ENCODE measurements around the gene FZD10. TPM values are rescaled to one million over a fixed set of nuclear protein-coding genes. Genes with fewer than 3 reads are reported as not detected.

FZD10 gene
- total and polyA plus RNA-seq, 2 of the 13 experiments (the other 11 are each of a cell fraction or from before 2014, with no cell fraction given): not detected

DNA sequence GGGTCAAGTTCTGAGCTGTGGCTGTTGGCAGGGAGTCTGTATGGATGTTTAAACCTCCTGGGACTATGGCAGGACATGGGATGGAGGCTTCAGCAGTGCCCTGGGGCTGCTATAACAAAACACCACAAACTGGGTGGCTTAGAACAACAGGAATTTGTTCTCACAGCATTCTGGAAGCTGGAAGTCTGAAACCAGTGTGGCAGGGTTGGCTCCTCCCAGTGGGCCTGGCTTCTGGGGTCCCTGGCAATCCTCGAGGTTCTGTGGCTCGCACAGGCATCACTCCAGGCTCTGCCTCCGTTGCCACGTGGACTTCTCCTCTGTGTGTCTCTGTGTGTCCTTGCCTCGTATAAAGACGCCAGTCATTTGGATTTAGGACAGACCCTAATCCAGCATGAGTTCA lies 39.9 kb downstream of the FZD10 start:
- Histone ChIP-seq H3K9me3 (ENCODE audit: low read length) (no peaks in the 10 kb centered on the region), H3K79me2 (ENCODE audit: insufficient read depth, low read length) (no peaks in the 10 kb centered on the region), H3K27me3 (ENCODE audit: control insufficient read depth in 1 of 2, insufficient read depth in 2 of 2, low read length in 2 of 2) (peaks cover 3 to 14% of the 10 kb centered on the region in 2 experiments; a peak in 3 of 5 replicates), H4K20me1 (ENCODE audit: insufficient read depth, low read length) (no peaks in the 10 kb centered on the region), H3K36me3 (replicated peaks in 1 of 2; ENCODE audit: control insufficient read depth in 1 of 2, insufficient read depth in 2 of 2, low read length in 2 of 2) (no peaks in the 10 kb centered on the region), H2AFZ (ENCODE audit: low read length) (no peak overlapping the region), H3K4me3 (replicated peaks in 1 of 3; ENCODE audit: insufficient read depth in 1 of 3, low read depth in 2 of 3, low read length in 3 of 3) (no peak overlapping the region), H3K9ac (ENCODE audit: insufficient read depth, low read depth, low read length) (no peak overlapping the region), H3K4me1 (ENCODE audit: insufficient read depth, low read length) (no peaks in the 10 kb centered on the region), H3K27ac (ENCODE audit: extremely low read length, insufficient read depth, low read length) (no peak overlapping the region), H3K4me2 (ENCODE audit: low read depth, low read length) (no peak overlapping the region)
- DNase-seq (ENCODE audit: low spot score) (no peak), FAIRE-seq (no peak), ATAC-seq (no peak)
- POLR2A ChIA-PET: no interaction called here
- WGBS (ENCODE audit: low lambda C conversion rate): 7% methylated on average over 5 of the region's 6 CpGs
- TF ChIP-seq MEIS2 (CRISPR knock-in tag; IDR thresholded peaks at IDR 0.05): no peak
- no TSS peak for BruUV-seq (replicated peaks)
- CTCF ChIA-PET (ENCODE audit: low intra/inter-chr PET ratio, low total read pairs): no interaction called here
- in situ Hi-C loops (cut with HindIII; ENCODE audit: extremely low pct_ligation_motif_present, low pct_unique_long_range_greater_than_20kb): no loop called here
- intact Hi-C loops (cut with micrococcal nuclease; ENCODE audit: unreplicated experiment): no loop called here

DNA sequence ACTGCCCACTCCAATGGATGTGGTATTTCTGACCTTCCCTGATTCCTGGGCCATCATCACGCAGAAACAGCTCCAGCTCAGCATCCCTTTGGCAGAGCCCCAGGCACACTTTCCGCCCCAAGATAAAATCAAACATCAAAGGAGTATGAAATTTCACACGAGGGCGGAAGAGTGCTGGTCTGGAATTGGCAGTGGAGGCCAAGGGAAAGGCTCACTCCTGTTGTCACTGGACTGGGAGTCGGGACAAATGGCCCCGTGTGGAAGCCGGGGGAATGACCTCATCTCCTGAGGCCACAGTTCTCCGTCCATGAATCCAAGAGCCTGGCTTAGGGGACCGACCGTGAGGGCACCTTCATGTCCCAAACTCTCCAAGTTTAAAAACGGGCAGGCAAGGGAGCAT lies 40.9 kb downstream of the FZD10 start:
- ATAC-seq: no peak
- Histone ChIP-seq H3K36me3 (replicated peaks in 1 of 2; ENCODE audit: control insufficient read depth in 1 of 2, insufficient read depth in 2 of 2, low read length in 2 of 2) (no peaks in the 10 kb centered on the region), H3K27me3 (ENCODE audit: control insufficient read depth in 1 of 2, insufficient read depth in 2 of 2, low read length in 2 of 2) (peaks cover 3 to 14% of the 10 kb centered on the region in 2 experiments; a peak in 3 of 5 replicates), H3K9ac (ENCODE audit: insufficient read depth, low read depth, low read length) (no peak overlapping the region), H4K20me1 (ENCODE audit: insufficient read depth, low read length) (no peaks in the 10 kb centered on the region), H3K4me2 (ENCODE audit: low read depth, low read length) (no peak overlapping the region), H2AFZ (ENCODE audit: low read length) (no peak overlapping the region), H3K79me2 (ENCODE audit: insufficient read depth, low read length) (no peaks in the 10 kb centered on the region), H3K27ac (ENCODE audit: extremely low read length, insufficient read depth, low read length) (no peak overlapping the region), H3K4me3 (replicated peaks in 1 of 3; ENCODE audit: insufficient read depth in 1 of 3, low read depth in 2 of 3, low read length in 3 of 3) (no peak overlapping the region), H3K9me3 (ENCODE audit: low read length) (no peaks in the 10 kb centered on the region), H3K4me1 (ENCODE audit: insufficient read depth, low read length) (no peaks in the 10 kb centered on the region)
- no peak for FAIRE-seq
- intact Hi-C loops (cut with micrococcal nuclease; ENCODE audit: unreplicated experiment): no loop called here
- DNase-seq (ENCODE audit: low spot score): no peak
- no TSS peak for BruUV-seq (replicated peaks)
- ChIA-PET POLR2A (no interaction called here), CTCF (ENCODE audit: low intra/inter-chr PET ratio, low total read pairs) (no interaction called here)
- in situ Hi-C loops (cut with HindIII; ENCODE audit: extremely low pct_ligation_motif_present, low pct_unique_long_range_greater_than_20kb): no loop called here
- 29% methylated on average over 7 of the region's 11 CpGs for WGBS (ENCODE audit: low lambda C conversion rate)
- TF ChIP-seq ZNF30 (CRISPR knock-in tag; IDR thresholded peaks at IDR 0.05) (no peak), NONO (IDR thresholded peaks at IDR 0.05) (no peak), NONO (CRISPR knock-in tag; conservative IDR thresholded peaks at IDR 0.05) (no peak), ZNF563 (CRISPR knock-in tag; IDR thresholded peaks at IDR 0.05) (no peak), YY1 (IDR thresholded peaks at IDR 0.05; ENCODE audit: insufficient read depth, insufficient replicate concordance, low read depth, low read length) (no peak), KDM6A (CRISPR knock-in tag; IDR thresholded peaks at IDR 0.05; ENCODE audit: low read depth) (no peak), PHB2 (IDR thresholded peaks at IDR 0.05; ENCODE audit: partially characterized antibody) (no peak)
- TF ChIP-seq, protein P1, sequence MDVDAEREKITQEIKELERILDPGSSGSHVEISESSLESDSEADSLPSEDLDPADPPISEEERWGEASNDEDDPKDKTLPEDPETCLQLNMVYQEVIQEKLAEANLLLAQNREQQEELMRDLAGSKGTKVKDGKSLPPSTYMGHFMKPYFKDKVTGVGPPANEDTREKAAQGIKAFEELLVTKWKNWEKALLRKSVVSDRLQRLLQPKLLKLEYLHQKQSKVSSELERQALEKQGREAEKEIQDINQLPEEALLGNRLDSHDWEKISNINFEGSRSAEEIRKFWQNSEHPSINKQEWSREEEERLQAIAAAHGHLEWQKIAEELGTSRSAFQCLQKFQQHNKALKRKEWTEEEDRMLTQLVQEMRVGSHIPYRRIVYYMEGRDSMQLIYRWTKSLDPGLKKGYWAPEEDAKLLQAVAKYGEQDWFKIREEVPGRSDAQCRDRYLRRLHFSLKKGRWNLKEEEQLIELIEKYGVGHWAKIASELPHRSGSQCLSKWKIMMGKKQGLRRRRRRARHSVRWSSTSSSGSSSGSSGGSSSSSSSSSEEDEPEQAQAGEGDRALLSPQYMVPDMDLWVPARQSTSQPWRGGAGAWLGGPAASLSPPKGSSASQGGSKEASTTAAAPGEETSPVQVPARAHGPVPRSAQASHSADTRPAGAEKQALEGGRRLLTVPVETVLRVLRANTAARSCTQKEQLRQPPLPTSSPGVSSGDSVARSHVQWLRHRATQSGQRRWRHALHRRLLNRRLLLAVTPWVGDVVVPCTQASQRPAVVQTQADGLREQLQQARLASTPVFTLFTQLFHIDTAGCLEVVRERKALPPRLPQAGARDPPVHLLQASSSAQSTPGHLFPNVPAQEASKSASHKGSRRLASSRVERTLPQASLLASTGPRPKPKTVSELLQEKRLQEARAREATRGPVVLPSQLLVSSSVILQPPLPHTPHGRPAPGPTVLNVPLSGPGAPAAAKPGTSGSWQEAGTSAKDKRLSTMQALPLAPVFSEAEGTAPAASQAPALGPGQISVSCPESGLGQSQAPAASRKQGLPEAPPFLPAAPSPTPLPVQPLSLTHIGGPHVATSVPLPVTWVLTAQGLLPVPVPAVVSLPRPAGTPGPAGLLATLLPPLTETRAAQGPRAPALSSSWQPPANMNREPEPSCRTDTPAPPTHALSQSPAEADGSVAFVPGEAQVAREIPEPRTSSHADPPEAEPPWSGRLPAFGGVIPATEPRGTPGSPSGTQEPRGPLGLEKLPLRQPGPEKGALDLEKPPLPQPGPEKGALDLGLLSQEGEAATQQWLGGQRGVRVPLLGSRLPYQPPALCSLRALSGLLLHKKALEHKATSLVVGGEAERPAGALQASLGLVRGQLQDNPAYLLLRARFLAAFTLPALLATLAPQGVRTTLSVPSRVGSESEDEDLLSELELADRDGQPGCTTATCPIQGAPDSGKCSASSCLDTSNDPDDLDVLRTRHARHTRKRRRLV (CRISPR knock-in tag; IDR thresholded peaks at IDR 0.05): no peak
- TF ChIP-seq, protein P2, sequence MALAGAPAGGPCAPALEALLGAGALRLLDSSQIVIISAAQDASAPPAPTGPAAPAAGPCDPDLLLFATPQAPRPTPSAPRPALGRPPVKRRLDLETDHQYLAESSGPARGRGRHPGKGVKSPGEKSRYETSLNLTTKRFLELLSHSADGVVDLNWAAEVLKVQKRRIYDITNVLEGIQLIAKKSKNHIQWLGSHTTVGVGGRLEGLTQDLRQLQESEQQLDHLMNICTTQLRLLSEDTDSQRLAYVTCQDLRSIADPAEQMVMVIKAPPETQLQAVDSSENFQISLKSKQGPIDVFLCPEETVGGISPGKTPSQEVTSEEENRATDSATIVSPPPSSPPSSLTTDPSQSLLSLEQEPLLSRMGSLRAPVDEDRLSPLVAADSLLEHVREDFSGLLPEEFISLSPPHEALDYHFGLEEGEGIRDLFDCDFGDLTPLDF (CRISPR knock-in tag; IDR thresholded peaks at IDR 0.05): no peak
- TF ChIP-seq, protein P3, sequence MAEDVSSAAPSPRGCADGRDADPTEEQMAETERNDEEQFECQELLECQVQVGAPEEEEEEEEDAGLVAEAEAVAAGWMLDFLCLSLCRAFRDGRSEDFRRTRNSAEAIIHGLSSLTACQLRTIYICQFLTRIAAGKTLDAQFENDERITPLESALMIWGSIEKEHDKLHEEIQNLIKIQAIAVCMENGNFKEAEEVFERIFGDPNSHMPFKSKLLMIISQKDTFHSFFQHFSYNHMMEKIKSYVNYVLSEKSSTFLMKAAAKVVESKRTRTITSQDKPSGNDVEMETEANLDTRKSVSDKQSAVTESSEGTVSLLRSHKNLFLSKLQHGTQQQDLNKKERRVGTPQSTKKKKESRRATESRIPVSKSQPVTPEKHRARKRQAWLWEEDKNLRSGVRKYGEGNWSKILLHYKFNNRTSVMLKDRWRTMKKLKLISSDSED (CRISPR knock-in tag; IDR thresholded peaks at IDR 0.05): no peak
- TF ChIP-seq, protein P4, sequence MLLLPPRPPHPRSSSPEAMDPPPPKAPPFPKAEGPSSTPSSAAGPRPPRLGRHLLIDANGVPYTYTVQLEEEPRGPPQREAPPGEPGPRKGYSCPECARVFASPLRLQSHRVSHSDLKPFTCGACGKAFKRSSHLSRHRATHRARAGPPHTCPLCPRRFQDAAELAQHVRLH (CRISPR knock-in tag; IDR thresholded peaks at IDR 0.05; ENCODE audit: borderline replicate concordance, low read depth): no peak

All from HepG2 (cell line).